ENCODE data around the gene ATP6V0B.

ATP6V0B gene

DNA sequence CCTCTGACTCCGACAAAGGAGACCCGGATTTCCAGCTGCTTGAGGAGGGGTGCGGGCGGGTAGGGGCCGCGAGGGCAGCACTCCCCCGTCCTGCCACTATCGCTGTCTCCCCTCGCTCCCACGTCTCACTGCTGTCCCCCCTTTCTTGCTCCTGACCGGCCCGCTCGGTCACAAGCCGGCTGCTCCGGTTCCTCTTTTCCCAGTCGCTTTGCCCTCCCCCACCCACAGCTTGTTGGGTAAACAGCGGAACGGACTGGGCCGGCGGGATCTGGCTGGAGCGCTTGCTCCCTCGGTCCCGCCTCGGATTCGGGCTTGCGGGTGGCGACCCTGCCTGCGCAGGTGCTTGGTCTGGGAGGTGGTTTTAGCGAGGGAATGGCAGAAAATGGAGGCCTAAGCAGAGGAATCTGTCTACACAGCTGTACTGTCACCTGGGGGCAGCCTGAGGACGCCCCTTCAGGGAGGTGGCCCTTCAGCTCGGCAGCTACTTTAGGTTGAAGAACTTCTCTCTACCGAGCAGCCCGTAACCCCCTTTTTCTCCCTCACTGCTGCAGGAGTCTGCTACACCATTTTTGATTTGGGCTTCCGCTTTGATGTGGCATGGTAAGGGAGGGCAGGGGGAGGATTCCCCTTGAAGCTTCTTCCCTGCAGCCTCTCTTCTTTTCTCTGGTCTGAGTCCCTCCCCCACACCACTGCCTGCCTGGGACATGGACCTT is 645 bp downstream of the ATP6V0B start:
- peak overlapping the region; percentile 86 for H3K4me3 ChIP-seq (ENCODE audit: low read length)
- WGBS (ENCODE audit: extremely low coverage, insufficient coverage, low lambda C conversion rate), result no CpG with 5 or more reads among the region's 34 CpGs
- peak; percentile 45 for DNase-seq

GRCh38 chr1:43976045-43976444 is 1.3 kb downstream of the ATP6V0B start:
- no peak overlapping the region for H2BK15ac ChIP-seq (replicated peaks; ENCODE audit: low read depth)
- peaks cover 5% of the 10 kb centered on the region for H3K36me3 ChIP-seq (ENCODE audit: control insufficient read depth, insufficient read depth, low read length)
- no peak overlapping the region for H2BK120ac ChIP-seq (ENCODE audit: low read depth, low read length)
- H2BK5ac ChIP-seq (ENCODE audit: low read length), result no peak overlapping the region
- peaks cover 17% of the 10 kb centered on the region for H3K79me2 ChIP-seq (ENCODE audit: control insufficient read depth, insufficient read depth, low read length)
- DNase-seq, result no peak
- no CpG with 5 or more reads among the region's 4 CpGs for WGBS (ENCODE audit: extremely low coverage, insufficient coverage, low lambda C conversion rate)
- H3K9ac ChIP-seq (ENCODE audit: low read length), result peak overlapping the region; percentile 97
- H4K5ac ChIP-seq (ENCODE audit: low read length), result no peak overlapping the region
- peaks cover 2% of the 10 kb centered on the region for H3K4me1 ChIP-seq (ENCODE audit: control insufficient read depth, low read depth, low read length)
- H3K79me1 ChIP-seq (ENCODE audit: low read length), result peaks cover 26% of the 10 kb centered on the region
- no peak overlapping the region for H3K18ac ChIP-seq (ENCODE audit: low read length)
- H3K4ac ChIP-seq (ENCODE audit: low read depth, low read length), result no peak overlapping the region
- no peak overlapping the region for H3K23ac ChIP-seq (ENCODE audit: low read length)
- no peak overlapping the region for H3K56ac ChIP-seq (ENCODE audit: low read length)
- peak overlapping the region; percentile 95 for H3K4me2 ChIP-seq (ENCODE audit: low read length)
- no peak overlapping the region for H3K27ac ChIP-seq (ENCODE audit: low read depth, low read length)
- H3K27me3 ChIP-seq (ENCODE audit: insufficient read depth, low read length, poor library complexity), result no peaks in the 10 kb centered on the region
- no peak overlapping the region for H4K8ac ChIP-seq (ENCODE audit: low read depth, low read length)
- no peak overlapping the region for H2AK5ac ChIP-seq (ENCODE audit: low read length)
- H3K4me3 ChIP-seq (ENCODE audit: low read length), result no peak overlapping the region

More for the DNA sequence above, 645 bp downstream of the ATP6V0B start:
- peaks cover 5% of the 10 kb centered on the region for H3K36me3 ChIP-seq (ENCODE audit: control insufficient read depth, insufficient read depth, low read length)
- H3K9ac ChIP-seq (ENCODE audit: low read length), result peak overlapping the region; percentile 97
- H3K23ac ChIP-seq (ENCODE audit: low read length), result peak overlapping the region; percentile 1
- peak overlapping the region; percentile 40 for H3K4ac ChIP-seq (ENCODE audit: low read depth, low read length)
- H2BK120ac ChIP-seq (ENCODE audit: low read depth, low read length), result no peak overlapping the region
- peak overlapping the region; percentile 45 for H3K27ac ChIP-seq (ENCODE audit: low read depth, low read length)
- no peak overlapping the region for H2AK5ac ChIP-seq (ENCODE audit: low read length)
- no peak overlapping the region for H2BK5ac ChIP-seq (ENCODE audit: low read length)
- H3K27me3 ChIP-seq (ENCODE audit: insufficient read depth, low read length, poor library complexity), result no peaks in the 10 kb centered on the region
- H3K79me1 ChIP-seq (ENCODE audit: low read length), result peaks cover 28% of the 10 kb centered on the region
- H4K8ac ChIP-seq (ENCODE audit: low read depth, low read length), result no peak overlapping the region
- peak overlapping the region; percentile 16 for H3K18ac ChIP-seq (ENCODE audit: low read length)
- peaks cover 21% of the 10 kb centered on the region for H3K79me2 ChIP-seq (ENCODE audit: control insufficient read depth, insufficient read depth, low read length)
- H4K5ac ChIP-seq (ENCODE audit: low read length), result no peak overlapping the region
- peak overlapping the region; percentile 99 for H3K56ac ChIP-seq (ENCODE audit: low read length)
- H2BK15ac ChIP-seq (replicated peaks; ENCODE audit: low read depth), result no peak overlapping the region
- H3K4me2 ChIP-seq (ENCODE audit: low read length), result peak overlapping the region; percentile 95
- peaks cover 2% of the 10 kb centered on the region for H3K4me1 ChIP-seq (ENCODE audit: control insufficient read depth, low read depth, low read length)

DNA sequence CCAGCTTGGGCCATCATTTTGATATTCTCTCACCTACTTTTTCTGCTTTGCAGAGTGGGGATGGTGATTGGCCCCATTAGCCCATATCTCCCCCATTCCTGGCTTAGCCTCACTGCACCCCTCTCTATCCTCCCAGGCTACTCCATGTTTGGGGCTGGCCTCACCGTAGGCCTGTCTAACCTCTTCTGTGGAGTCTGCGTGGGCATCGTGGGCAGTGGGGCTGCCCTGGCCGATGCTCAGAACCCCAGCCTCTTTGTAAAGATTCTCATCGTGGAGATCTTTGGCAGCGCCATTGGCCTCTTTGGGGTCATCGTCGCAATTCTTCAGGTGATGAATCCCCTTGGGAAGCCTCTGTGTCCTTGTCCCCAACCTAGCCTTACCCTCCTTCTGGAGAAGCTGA is 2.1 kb downstream of the ATP6V0B start:
- no CpG with 5 or more reads among the region's 8 CpGs for WGBS (ENCODE audit: extremely low coverage, insufficient coverage, low lambda C conversion rate)
- H3K4me3 ChIP-seq (ENCODE audit: low read length), result no peak overlapping the region
- no peak overlapping the region for H4K5ac ChIP-seq (ENCODE audit: low read length)
- H2BK15ac ChIP-seq (replicated peaks; ENCODE audit: low read depth), result no peak overlapping the region
- H3K36me3 ChIP-seq (ENCODE audit: control insufficient read depth, insufficient read depth, low read length), result peaks cover 5% of the 10 kb centered on the region
- H3K23ac ChIP-seq (ENCODE audit: low read length), result no peak overlapping the region
- no peaks in the 10 kb centered on the region for H3K27me3 ChIP-seq (ENCODE audit: insufficient read depth, low read length, poor library complexity)
- H3K4me1 ChIP-seq (ENCODE audit: control insufficient read depth, low read depth, low read length), result peaks cover 2% of the 10 kb centered on the region
- H3K56ac ChIP-seq (ENCODE audit: low read length), result no peak overlapping the region
- no peak overlapping the region for H3K9ac ChIP-seq (ENCODE audit: low read length)
- H3K79me1 ChIP-seq (ENCODE audit: low read length), result peaks cover 29% of the 10 kb centered on the region
- H3K4me2 ChIP-seq (ENCODE audit: low read length), result no peak overlapping the region
- no peak overlapping the region for H3K27ac ChIP-seq (ENCODE audit: low read depth, low read length)
- no peak overlapping the region for H3K4ac ChIP-seq (ENCODE audit: low read depth, low read length)
- H4K8ac ChIP-seq (ENCODE audit: low read depth, low read length), result no peak overlapping the region
- H2BK120ac ChIP-seq (ENCODE audit: low read depth, low read length), result no peak overlapping the region
- H2BK5ac ChIP-seq (ENCODE audit: low read length), result no peak overlapping the region
- no peak for DNase-seq
- no peak overlapping the region for H2AK5ac ChIP-seq (ENCODE audit: low read length)
- no peak overlapping the region for H3K18ac ChIP-seq (ENCODE audit: low read length)
- peaks cover 17% of the 10 kb centered on the region for H3K79me2 ChIP-seq (ENCODE audit: control insufficient read depth, insufficient read depth, low read length)

DNA sequence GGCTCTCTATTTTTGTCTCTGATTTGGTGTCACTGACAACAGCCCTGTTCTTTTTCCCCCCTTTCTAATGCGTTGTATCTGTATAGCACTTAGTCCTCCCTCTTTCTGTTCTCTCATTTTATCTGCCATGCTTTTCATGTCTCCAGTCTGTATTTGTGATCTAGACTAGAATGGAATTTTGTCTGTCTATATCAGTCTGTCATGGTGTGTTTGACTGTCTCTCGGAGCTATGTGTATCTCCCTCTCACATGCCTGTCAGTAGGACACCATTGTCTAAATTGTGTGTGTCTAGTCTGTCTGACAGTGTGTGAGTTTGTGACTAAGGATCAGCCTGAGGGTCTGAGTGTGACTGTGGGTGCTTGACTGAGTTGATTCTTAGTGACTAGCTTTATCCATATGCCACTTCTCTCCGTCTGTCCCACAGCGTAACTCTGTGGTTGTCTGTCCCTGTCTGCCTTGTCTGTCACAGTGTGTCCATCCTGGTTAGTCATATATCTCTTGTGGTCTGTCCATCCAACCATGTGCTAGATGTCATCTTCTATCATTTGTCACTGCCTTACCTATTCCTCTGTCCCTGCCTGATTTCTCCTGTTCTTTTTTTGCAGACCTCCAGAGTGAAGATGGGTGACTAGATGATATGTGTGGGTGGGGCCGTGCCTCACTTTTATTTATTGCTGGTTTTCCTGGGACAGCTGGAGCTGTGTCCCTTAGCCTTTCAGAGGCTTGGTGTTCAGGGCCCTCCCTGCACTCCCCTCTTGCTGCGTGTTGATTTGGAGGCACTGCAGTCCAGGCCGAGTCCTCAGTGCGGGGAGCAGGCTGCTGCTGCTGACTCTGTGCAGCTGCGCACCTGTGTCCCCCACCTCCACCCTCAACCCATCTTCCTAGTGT is 2.9 kb downstream of the ATP6V0B start:
- no peaks in the 10 kb centered on the region for H3K27me3 ChIP-seq (ENCODE audit: insufficient read depth, low read length, poor library complexity)
- H3K79me2 ChIP-seq (ENCODE audit: control insufficient read depth, insufficient read depth, low read length), result peaks cover 17% of the 10 kb centered on the region
- no peak overlapping the region for H2BK15ac ChIP-seq (replicated peaks; ENCODE audit: low read depth)
- peaks cover 5% of the 10 kb centered on the region for H3K36me3 ChIP-seq (ENCODE audit: control insufficient read depth, insufficient read depth, low read length)
- peaks cover 32% of the 10 kb centered on the region for H3K79me1 ChIP-seq (ENCODE audit: low read length)
- H3K4me1 ChIP-seq (ENCODE audit: control insufficient read depth, low read depth, low read length), result peaks cover 2% of the 10 kb centered on the region
- H3K4ac ChIP-seq (ENCODE audit: low read depth, low read length), result no peak overlapping the region
- no peak overlapping the region for H3K18ac ChIP-seq (ENCODE audit: low read length)
- H3K4me3 ChIP-seq (ENCODE audit: low read length), result no peak overlapping the region
- DNase-seq, result no peak
- H2BK5ac ChIP-seq (ENCODE audit: low read length), result no peak overlapping the region
- WGBS (ENCODE audit: extremely low coverage, insufficient coverage, low lambda C conversion rate), result no CpG with 5 or more reads among the region's 9 CpGs
- H4K5ac ChIP-seq (ENCODE audit: low read length), result no peak overlapping the region
- H2AK5ac ChIP-seq (ENCODE audit: low read length), result no peak overlapping the region
- H3K9ac ChIP-seq (ENCODE audit: low read length), result peak overlapping the region; percentile 6
- H3K23ac ChIP-seq (ENCODE audit: low read length), result no peak overlapping the region
- no peak overlapping the region for H3K27ac ChIP-seq (ENCODE audit: low read depth, low read length)
- no peak overlapping the region for H2BK120ac ChIP-seq (ENCODE audit: low read depth, low read length)
- H4K8ac ChIP-seq (ENCODE audit: low read depth, low read length), result no peak overlapping the region
- H3K56ac ChIP-seq (ENCODE audit: low read length), result no peak overlapping the region
- H3K4me2 ChIP-seq (ENCODE audit: low read length), result no peak overlapping the region

- H3K4me1 ChIP-seq (ENCODE audit: control insufficient read depth, low read depth, low read length), result peaks cover 2% of the 10 kb centered on the region
- H3K36me3 ChIP-seq (ENCODE audit: control insufficient read depth, insufficient read depth, low read length), result peaks cover 5% of the 10 kb centered on the region
- peaks cover 38% of the 10 kb centered on the region for H3K79me1 ChIP-seq (ENCODE audit: low read length)
- no peaks in the 10 kb centered on the region for H3K27me3 ChIP-seq (ENCODE audit: insufficient read depth, low read length, poor library complexity)
- H3K4ac ChIP-seq (ENCODE audit: low read depth, low read length), result no peak overlapping the region
- H3K27ac ChIP-seq (ENCODE audit: low read depth, low read length), result no peak overlapping the region
- peaks cover 17% of the 10 kb centered on the region for H3K79me2 ChIP-seq (ENCODE audit: control insufficient read depth, insufficient read depth, low read length)
- H2AK5ac ChIP-seq (ENCODE audit: low read length), result no peak overlapping the region
- no CpG with 5 or more reads among the region's 5 CpGs for WGBS (ENCODE audit: extremely low coverage, insufficient coverage, low lambda C conversion rate)
- no peak overlapping the region for H3K4me3 ChIP-seq (ENCODE audit: low read length)
- H4K8ac ChIP-seq (ENCODE audit: low read depth, low read length), result no peak overlapping the region
- H3K56ac ChIP-seq (ENCODE audit: low read length), result peak overlapping the region; percentile 88
- H3K4me2 ChIP-seq (ENCODE audit: low read length), result peak overlapping the region; percentile 78
- H3K23ac ChIP-seq (ENCODE audit: low read length), result no peak overlapping the region
- H2BK15ac ChIP-seq (replicated peaks; ENCODE audit: low read depth), result no peak overlapping the region
- no peak overlapping the region for H3K18ac ChIP-seq (ENCODE audit: low read length)
- H2BK5ac ChIP-seq (ENCODE audit: low read length), result no peak overlapping the region
- H2BK120ac ChIP-seq (ENCODE audit: low read depth, low read length), result no peak overlapping the region
- DNase-seq, result no peak
- H4K5ac ChIP-seq (ENCODE audit: low read length), result no peak overlapping the region
- peak overlapping the region; percentile 83 for H3K9ac ChIP-seq (ENCODE audit: low read length)
Observed at GRCh38 chr1:43978264-43978550, 3.4 kb downstream of the ATP6V0B start.

All from mesendoderm (in vitro differentiated cells).